Nephron progenitor cell (in vitro differentiated cells): ENCODE results near the gene LRFN3.

Experiments
- DNase-seq: peaks from one replicate; pipeline ENCODE4 v3.0.0; 2021
- H3K27ac Mint-ChIP-seq: 2 replicates; pipeline ENCODE4 v1.8.0; 2021; ENCODE audit warnings: mild to moderate bottlenecking, moderate library complexity, mixed read lengths
- H3K27me3 Mint-ChIP-seq: 2 replicates; pipeline ENCODE4 v1.8.0; 2021; ENCODE audit warnings: mild to moderate bottlenecking, low read depth, mixed read lengths; ENCODE audit not compliant: poor library complexity
- H3K36me3 Mint-ChIP-seq: 2 replicates; pipeline ENCODE4 v1.8.0; 2021; ENCODE audit warnings: low read depth, mixed read lengths
- H3K4me1 Mint-ChIP-seq: 2 replicates; pipeline ENCODE4 v1.8.0; 2021; ENCODE audit warnings: mixed read lengths
- H3K4me3 Mint-ChIP-seq: 2 replicates; pipeline ENCODE4 v1.8.0; 2021; ENCODE audit warnings: mild to moderate bottlenecking, moderate library complexity, mixed read lengths
- H3K9me3 Mint-ChIP-seq: 2 replicates; pipeline ENCODE4 v1.8.0; 2021; ENCODE audit warnings: mild to moderate bottlenecking, moderate library complexity, mixed read lengths
- CTCF ChIP-seq: fragments of 200-600 bp; sonication (generic); IDR thresholded peaks from 2 replicates; pipeline ENCODE4 v1.5.0; 2021; ENCODE audit warnings: antibody characterized with exemption

The LRFN3 gene

GRCh38 chr19:35921012-35921411, 15.2 kb upstream of the LRFN3 start:
- H3K4me1 Mint-ChIP-seq: no peaks in the 10 kb centered on the region

DNA sequence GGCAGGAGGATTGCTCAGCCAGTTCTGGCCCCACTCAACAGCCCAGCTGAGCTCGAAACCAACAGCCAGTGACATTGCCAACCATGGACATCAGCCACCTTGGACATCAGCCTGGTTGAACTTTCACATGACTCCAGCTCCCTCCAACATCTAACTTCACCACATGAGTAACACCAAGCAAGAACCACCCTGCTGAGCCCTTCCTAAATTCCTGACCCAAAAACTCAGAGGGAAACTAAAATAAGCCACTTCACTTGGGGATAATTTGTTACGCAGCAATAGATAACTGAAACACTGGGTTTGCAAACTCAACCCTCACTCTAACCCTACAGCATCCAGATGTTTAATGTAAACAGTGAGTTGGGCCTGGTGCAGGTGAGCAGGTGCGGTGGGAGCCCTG, 10.7 kb upstream of the LRFN3 start:
- no peak for DNase-seq
- Mint-ChIP-seq H3K27me3 (peaks cover 36% of the 10 kb centered on the region), H3K9me3 (peaks cover 11% of the 10 kb centered on the region), H3K27ac (no peak overlapping the region), H3K4me3 (no peak overlapping the region), H3K36me3 (no peaks in the 10 kb centered on the region), H3K4me1 (peaks cover 5% of the 10 kb centered on the region)
- no peak for TF ChIP-seq CTCF

More at GRCh38 chr19:35921012-35921411, 15.2 kb upstream of the LRFN3 start:
- TF ChIP-seq CTCF: no peak
- Mint-ChIP-seq H3K27ac (no peak overlapping the region), H3K27me3 (peaks cover 42% of the 10 kb centered on the region), H3K36me3 (no peaks in the 10 kb centered on the region), H3K9me3 (peaks cover 10% of the 10 kb centered on the region), H3K4me3 (no peak overlapping the region)
- DNase-seq: no peak

DNA sequence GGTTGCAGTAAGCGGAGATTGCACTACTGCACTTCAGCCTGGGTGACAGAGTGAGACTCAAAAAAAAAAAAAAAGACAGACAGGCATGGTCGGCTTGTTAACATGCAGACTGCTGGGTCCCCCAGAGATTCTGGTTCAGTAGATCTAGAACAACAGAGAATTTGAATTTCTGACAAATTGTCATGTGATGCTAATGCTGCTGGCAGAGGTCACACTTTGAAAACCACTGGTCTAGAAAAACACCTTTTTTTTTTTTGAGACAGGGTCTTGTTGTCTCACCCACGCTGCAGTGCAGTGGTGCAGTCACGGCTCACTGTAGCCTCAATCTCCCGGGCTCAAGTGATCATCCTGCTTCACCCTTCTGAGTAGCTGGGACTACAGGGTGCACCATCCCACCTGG, 7.7 kb upstream of the LRFN3 start:
- peaks cover 40% of the 10 kb centered on the region for H3K27me3 Mint-ChIP-seq
- no peak overlapping the region for H3K4me3 Mint-ChIP-seq
- H3K4me1 Mint-ChIP-seq: peaks cover 12% of the 10 kb centered on the region
- no peak overlapping the region for H3K27ac Mint-ChIP-seq
- H3K36me3 Mint-ChIP-seq: no peaks in the 10 kb centered on the region
- TF ChIP-seq CTCF: no peak
- no peak for DNase-seq
- peaks cover 11% of the 10 kb centered on the region for H3K9me3 Mint-ChIP-seq

DNA sequence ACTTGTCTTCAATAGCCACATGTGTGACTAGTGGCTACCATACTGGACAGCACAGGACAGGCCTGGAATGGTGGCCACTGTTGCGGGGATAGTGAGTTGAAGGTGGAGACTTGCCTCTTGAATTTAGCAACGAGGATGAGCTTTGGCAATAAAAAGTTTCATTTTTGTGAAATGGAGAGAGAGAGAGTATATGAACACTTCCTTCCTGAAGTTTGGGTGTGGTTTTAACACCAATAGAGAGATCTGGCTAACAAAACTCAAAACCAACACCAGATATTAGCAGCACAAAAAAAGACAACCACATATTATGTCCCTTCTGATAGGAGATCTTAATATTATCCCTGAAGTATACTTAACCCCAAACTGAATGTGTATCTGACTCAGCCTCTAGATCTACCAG, 6.3 kb upstream of the LRFN3 start:
- Mint-ChIP-seq H3K4me3 (peak overlapping the region; percentile 59), H3K27me3 (peaks cover 33% of the 10 kb centered on the region), H3K4me1 (peaks cover 12% of the 10 kb centered on the region), H3K36me3 (no peaks in the 10 kb centered on the region), H3K9me3 (peaks cover 11% of the 10 kb centered on the region), H3K27ac (no peak overlapping the region)
- no peak for TF ChIP-seq CTCF
- no peak for DNase-seq

DNA sequence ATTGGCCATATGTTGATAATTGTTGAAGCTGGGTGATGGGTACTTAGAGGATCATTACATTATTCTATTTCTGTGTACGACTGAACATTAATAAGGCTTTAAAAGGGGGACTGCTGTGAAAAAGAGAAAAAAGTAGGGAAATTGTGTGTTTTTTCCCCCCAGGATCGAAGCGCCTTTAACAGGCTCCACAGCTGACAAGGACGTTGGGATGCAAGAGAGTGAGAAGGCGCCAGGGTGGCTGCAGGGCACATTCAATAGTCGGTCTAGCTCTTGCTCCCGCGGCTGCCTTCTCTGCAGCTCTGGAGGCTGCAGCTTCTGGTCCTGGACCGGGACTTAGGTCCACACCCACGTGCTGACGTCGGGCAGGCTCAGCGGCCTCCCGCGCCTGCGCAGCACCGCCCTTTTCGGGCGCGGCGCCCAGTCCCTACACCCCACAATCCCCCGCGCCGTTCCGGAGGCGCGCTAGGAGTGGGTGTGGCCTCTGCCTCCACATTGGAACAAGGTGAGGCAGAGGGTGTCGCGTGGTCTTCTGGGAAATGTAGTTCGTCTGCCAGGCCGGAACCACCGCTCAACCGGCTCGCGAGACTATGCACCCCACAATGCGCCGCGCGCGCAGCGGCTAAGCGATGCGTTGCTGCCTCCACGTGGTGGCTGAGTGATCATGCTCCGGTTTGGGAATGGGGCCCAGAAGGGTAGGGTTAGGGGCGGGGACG, 4.9 kb upstream of the LRFN3 start:
- Mint-ChIP-seq H3K27me3 (peaks cover 20% of the 10 kb centered on the region), H3K4me3 (peak overlapping the region; percentile 75), H3K9me3 (no peaks in the 10 kb centered on the region)

More for the DNA sequence above, 4.9 kb upstream of the LRFN3 start:
- Mint-ChIP-seq H3K36me3 (no peaks in the 10 kb centered on the region), H3K27ac (peak overlapping the region; percentile 8), H3K4me1 (peaks cover 23% of the 10 kb centered on the region)
- peak; percentile 98 for DNase-seq
- peak; percentile 77 for TF ChIP-seq CTCF
